ENCODE results near the gene CCDC30. TPM values are rescaled to one million over a fixed set of nuclear protein-coding genes. Genes with fewer than 3 reads are reported as not detected.
"Not testable (repeated sequence)": the region's sequence is repeated elsewhere in the genome, so short reads cannot be mapped to it uniquely, and the experiment has no call there.

The CCDC30 gene
- total RNA-seq, 4 donors from 2014 or later: 0.64 to 5.0 (median 2.0) TPM

- no peaks in the 10 kb centered on the region for H3K36me3 ChIP-seq
- 96% methylated on average over 3 of the region's 3 CpGs for WGBS
- TF ChIP-seq EP300 (IDR thresholded peaks at IDR 0.05): no peak
- no peak for TF ChIP-seq POLR2AphosphoS5 (IDR thresholded peaks at IDR 0.05)
- no peak overlapping the region for H3K4me3 ChIP-seq
- no peak for DNase-seq (ENCODE audit: low spot score in 2 of 2)
- no peaks in the 10 kb centered on the region for H3K27me3 ChIP-seq
- H3K4me1 ChIP-seq: no peaks in the 10 kb centered on the region
- no peaks in the 10 kb centered on the region for H3K9me3 ChIP-seq
- H3K27ac ChIP-seq: no peak overlapping the region
These were observed 27.2 kb downstream of the CCDC30 start for GRCh38 chr1:42490237-42490636.

- H3K27me3 ChIP-seq; H3K4me1 ChIP-seq; H3K4me3 ChIP-seq; H3K27ac ChIP-seq; DNase-seq (ENCODE audit: low spot score in 2 of 2): not testable (repeated sequence)
- peaks cover 20% of the 10 kb centered on the region for H3K36me3 ChIP-seq
- WGBS: 92% methylated on average over 11 of the region's 11 CpGs
- H3K9me3 ChIP-seq: peaks cover 14% of the 10 kb centered on the region
These were observed 38.9 kb downstream of the CCDC30 start for GRCh38 chr1:42502031-42502430.

DNA sequence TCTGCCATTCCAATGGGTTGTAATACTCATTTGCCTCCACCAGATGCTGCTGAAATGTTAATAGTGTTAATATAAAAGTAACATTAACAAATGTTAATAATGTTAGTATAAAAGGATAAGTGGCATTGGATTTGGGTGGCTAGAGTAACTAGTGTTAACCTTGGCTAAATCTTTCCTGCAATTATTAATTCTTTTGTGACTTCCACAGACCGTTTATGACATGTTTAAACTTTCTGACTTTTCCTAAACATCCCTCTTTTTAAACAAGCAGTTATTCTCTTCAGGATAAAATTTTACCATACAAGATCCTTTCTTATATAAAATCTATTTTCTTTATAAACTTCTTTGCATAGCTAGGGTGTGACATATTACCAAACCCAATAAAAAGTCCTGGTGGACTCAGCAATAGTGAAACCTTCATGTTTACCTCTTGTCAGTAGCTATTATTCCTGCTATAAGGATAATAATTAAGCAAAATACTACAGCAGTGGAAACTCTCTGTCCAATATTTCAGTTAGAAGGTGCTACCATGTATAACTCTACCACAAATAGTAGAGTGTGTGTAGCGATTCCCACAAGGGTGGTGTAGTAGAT, 41.5 kb downstream of the CCDC30 start:
- Histone ChIP-seq H3K27me3 (no peaks in the 10 kb centered on the region), H3K9me3 (peaks cover 14% of the 10 kb centered on the region), H3K4me3 (no peak overlapping the region), H3K36me3 (peaks cover 8% of the 10 kb centered on the region), H3K4me1 (no peaks in the 10 kb centered on the region), H3K27ac (no peak overlapping the region)
- WGBS: 96% methylated on average over 2 of the region's 2 CpGs
- TF ChIP-seq EP300 (IDR thresholded peaks at IDR 0.05) (no peak), POLR2A (IDR thresholded peaks at IDR 0.05) (no peak), POLR2AphosphoS5 (IDR thresholded peaks at IDR 0.05) (no peak), CTCF (IDR thresholded peaks at IDR 0.05) (no peak)
- DNase-seq (ENCODE audit: low spot score in 2 of 2): no peak

GRCh38 chr1:42506576-42506975, 43.5 kb downstream of the CCDC30 start:
- no peak for TF ChIP-seq CTCF (IDR thresholded peaks at IDR 0.05)
- no peak for TF ChIP-seq EP300 (IDR thresholded peaks at IDR 0.05)
- no peak for TF ChIP-seq POLR2A (IDR thresholded peaks at IDR 0.05)
- no peak for TF ChIP-seq POLR2AphosphoS5 (IDR thresholded peaks at IDR 0.05)
- 83% methylated on average over 1 of the region's 1 CpG for WGBS
- DNase-seq (ENCODE audit: low spot score in 2 of 2): no peak
- Histone ChIP-seq H3K4me3 (no peak overlapping the region), H3K4me1 (no peaks in the 10 kb centered on the region), H3K27ac (no peak overlapping the region), H3K9me3 (peaks cover 16% of the 10 kb centered on the region), H3K27me3 (no peaks in the 10 kb centered on the region), H3K36me3 (peaks cover 5% of the 10 kb centered on the region)

DNA sequence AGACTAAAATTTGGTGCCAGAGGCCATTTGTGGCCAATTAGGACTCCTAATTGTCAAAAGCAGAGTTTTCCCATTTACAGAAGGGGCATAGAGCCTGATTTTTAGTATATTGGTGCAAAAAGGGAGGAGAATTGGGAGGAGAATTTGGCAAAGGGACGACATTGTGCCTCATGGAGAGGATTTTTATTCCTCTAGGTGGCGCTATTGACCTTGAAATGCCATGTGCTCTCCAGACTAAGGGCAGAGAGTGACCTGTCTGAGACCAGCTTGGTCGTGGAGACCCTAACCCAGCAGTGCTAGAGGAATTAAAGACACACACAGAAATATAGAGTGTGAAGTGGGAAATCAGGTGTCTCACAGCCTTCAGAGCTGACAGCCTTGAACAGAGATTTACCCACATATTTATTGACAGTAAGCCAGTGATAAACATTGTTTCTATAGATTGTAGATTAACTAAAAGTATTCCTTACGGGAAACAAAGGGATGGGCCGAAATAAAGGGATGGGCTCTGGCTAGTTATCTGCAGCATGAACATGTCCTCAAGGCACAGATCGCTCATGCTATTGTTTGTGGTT, 48.6 kb downstream of the CCDC30 start:
- not testable (repeated sequence) for H3K4me1 ChIP-seq; H3K4me3 ChIP-seq; H3K27me3 ChIP-seq; H3K36me3 ChIP-seq; DNase-seq (ENCODE audit: low spot score in 2 of 2); H3K27ac ChIP-seq
- WGBS: 78% methylated on average over 6 of the region's 6 CpGs
- peaks cover 16% of the 10 kb centered on the region for H3K9me3 ChIP-seq

DNA sequence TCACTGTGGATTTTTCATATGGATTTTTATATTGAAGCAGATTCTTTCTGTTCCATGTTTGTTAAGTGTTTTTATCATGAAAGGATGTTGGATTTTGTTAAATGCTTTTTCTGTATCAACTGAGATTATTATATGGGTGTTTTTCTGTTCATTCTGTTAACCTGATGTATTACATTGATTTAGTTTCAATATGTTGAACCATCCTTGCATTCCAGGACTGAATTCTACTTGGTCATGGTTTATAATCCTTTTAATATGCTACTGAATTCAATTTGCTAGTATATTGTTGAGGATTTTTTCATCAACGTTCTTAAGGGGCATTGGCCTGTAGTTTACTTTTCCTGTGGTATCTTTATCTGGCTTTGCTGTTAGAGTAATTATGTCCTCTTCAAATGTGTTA, 55.8 kb downstream of the CCDC30 start:
- TF ChIP-seq POLR2AphosphoS5 (IDR thresholded peaks at IDR 0.05) (no peak), CTCF (IDR thresholded peaks at IDR 0.05) (no peak), POLR2A (IDR thresholded peaks at IDR 0.05) (no peak), EP300 (IDR thresholded peaks at IDR 0.05) (no peak)
- peaks cover 10% of the 10 kb centered on the region for H3K9me3 ChIP-seq
- WGBS: 0% methylated on average over 1 of the region's 1 CpG
- H3K27ac ChIP-seq: no peak overlapping the region
- H3K4me1 ChIP-seq: no peaks in the 10 kb centered on the region
- no peaks in the 10 kb centered on the region for H3K27me3 ChIP-seq
- DNase-seq (ENCODE audit: low spot score in 2 of 2): no peak
- no peak overlapping the region for H3K4me3 ChIP-seq
- no peaks in the 10 kb centered on the region for H3K36me3 ChIP-seq

GRCh38 chr1:42523171-42523570, 60.1 kb downstream of the CCDC30 start:
- Histone ChIP-seq H3K4me3 (no peak overlapping the region), H3K27me3 (no peaks in the 10 kb centered on the region), H3K36me3 (no peaks in the 10 kb centered on the region), H3K27ac (no peak overlapping the region), H3K4me1 (no peaks in the 10 kb centered on the region), H3K9me3 (peaks cover 10% of the 10 kb centered on the region)
- WGBS: 94% methylated on average over 3 of the region's 3 CpGs
- TF ChIP-seq CTCF (IDR thresholded peaks at IDR 0.05): no peak
- no peak for TF ChIP-seq POLR2A (IDR thresholded peaks at IDR 0.05)
- TF ChIP-seq EP300 (IDR thresholded peaks at IDR 0.05): no peak
- TF ChIP-seq POLR2AphosphoS5 (IDR thresholded peaks at IDR 0.05): no peak
- no peak for DNase-seq (ENCODE audit: low spot score in 2 of 2)
